ENCODE measurements around the gene RFTN1.
A peak's percentile ranks its signal among the peaks of the same experiment; 100 is the strongest.

RFTN1 gene

DNA sequence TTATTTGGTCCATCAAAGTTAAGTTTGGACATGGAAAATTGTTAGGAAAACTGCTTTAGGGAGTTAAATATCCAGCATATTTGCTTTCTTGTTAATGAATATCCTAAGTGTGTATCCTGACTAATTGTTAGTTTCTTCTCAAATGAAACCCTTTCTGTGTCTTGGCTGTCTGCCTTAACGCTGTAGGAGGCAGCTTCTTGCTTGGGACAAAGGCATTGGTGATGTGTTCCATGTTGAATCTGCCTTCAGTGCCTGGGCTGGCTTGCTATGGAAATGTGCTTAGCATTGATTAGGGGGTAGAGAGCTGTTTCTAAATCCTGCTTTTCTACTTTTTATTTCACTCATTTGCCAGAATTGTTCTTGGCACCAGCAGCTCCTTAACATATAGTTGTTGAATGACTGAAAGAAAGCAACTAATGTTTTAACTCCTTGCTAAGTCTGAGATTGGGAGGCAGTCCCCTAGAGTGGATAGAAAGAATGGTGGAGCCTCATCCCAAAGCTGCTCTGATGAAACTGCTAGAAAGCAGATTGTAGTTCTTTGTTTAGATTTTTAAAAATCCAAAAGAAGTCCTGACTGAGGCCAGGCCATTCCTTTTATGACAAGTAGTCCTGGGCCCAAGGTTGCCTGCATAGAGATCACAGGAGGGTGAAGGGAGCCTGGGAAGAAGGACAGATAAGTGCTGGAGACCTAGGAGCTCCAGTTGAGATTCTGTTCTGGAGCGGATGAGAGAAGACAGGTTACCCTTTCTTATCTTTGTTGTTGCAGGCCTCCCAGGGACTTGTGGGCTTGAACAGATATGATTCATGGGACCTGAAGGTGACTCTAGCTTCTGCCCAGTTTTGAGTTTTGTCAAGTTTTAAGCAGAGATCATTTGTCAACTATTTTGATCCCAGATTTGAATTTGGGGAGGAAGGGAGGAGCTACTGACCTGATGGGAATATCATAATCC lies 209.2 kb downstream of the RFTN1 start:
- DNase-seq (ENCODE audit: low read depth in 2 of 2): no peak

DNA sequence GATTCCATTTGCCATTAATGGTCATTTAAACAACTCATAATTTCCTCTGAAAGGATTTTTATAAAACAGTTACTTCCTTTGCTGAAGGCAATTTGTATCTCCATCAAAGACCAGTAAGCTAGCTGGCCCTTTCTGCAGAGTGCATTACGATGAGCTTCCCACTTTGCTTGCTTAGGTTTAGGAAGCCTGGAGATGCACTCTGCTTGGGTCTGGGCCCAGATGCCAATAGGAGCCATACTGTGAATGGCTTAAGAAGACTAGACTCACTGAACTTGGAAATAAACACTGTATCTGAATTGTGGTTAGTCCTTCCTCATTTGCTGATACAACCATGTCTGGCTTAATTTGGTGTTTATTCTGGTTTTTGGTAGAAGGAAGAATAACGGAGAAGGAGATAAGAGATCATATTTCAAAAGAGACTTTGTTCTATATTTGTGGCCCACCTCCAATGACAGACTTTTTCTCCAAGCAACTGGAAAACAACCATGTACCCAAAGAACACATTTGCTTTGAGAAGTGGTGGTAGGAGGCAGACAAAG lies 210.4 kb downstream of the RFTN1 start:
- DNase-seq (ENCODE audit: low read depth in 2 of 2): no peak

DNA sequence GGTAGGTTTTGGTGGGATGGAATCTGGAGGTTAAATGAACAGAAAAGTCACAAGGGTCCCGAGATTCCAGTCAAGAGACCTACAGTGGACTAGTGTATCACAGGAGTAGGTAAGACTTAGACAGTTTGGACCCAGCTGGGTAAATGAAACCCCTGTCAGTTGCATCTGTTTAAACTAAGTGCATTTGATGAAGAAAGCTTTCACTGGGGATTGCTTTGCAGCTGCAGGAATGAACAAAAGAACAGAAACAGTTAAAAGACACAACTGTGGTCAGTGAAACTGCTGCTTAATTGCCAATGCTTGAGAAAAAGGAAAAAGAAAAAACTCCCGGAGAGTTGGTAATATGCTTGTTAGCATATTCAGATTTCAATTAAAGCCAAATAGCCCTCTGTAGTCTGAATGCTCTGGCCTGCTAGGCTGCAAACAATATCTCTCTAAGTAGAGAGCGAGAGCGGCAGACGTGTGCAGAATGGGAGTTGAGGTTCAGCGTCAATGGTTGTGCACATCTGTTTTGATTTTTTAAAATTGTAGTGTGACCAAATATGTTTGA lies 211.3 kb downstream of the RFTN1 start:
- no peak for DNase-seq (ENCODE audit: low read depth in 2 of 2)

DNA sequence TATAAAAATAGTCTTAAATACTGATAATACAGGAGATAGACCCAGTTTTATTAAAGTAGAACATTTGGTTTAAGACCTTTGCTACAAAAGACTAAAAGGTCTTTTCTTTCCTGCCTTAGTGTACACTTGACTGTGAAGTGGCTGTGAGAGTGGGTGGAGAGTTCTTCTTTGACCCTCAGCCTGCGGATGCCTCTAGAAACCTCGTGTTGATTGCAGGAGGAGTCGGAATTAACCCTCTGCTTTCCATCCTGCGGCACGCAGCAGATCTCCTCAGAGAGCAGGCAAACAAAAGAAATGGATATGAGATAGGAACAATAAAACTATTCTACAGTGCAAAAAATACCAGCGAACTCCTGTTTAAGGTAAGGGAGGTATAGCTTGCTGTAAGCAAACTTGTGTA lies 212.0 kb downstream of the RFTN1 start:
- no peak for DNase-seq (ENCODE audit: low read depth in 2 of 2)

DNA sequence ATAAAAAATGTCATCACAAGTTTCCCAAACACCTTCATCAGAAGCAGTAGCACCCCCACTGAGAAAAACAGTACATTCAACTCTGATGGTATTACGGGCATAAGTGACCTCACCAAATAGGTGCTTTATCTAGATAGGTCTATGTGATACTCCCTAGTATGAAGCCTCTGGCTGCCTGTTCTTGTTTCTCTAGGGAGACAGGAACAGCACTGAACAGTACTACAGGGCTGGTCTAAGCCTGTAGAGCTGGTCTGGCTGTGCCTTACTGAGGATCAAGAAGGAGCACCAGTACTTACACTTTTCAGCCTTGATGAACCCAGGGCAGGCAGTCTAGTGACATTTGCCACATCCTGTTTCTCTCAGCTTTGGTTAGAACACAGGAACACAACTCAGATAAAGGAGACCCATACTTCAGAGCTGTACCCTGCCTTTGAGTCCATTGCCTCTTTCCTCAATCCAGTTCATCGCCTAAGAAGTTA lies 212.6 kb downstream of the RFTN1 start:
- peak in 1 of 2 donors; percentile 23 for DNase-seq (ENCODE audit: low read depth in 2 of 2)

DNA sequence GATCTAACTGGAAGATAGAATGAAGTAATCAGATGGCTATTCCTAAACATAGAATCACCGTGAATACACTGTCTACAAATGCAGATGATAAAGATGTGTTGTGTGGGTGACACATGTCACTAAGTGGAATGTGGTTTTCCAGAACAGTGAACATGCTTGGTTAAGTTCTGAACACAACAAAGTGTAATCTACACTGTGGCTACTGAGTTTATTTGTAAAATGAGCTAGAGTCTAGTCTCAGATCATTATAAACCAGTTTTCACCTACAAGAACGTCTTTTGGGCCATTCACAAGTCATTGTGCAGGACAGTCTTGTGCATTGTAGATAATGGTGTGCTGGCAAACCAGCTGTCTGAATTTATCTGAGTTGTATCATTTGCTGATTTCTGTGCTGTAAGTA lies 213.2 kb downstream of the RFTN1 start:
- DNase-seq (ENCODE audit: low read depth in 2 of 2): no peak

DNA sequence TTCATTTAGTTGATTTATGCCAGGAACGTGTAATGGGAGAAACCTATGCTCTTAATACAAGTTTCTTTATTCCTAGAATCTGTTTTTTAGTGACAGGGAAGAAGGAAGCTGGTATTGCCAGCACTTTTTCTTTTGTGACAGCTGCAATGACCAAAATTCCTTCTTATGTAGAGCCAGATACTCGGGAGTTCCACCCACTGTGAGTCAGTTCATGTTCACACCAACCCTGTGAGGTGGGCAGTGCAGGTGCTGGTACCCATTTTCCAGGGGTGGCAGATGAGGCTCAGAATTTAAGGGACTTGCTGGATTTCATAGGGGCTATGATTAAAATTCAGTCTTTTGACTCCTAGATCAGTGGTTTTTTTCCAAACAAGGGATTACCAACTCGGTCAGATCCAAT lies 213.8 kb downstream of the RFTN1 start:
- DNase-seq (ENCODE audit: low read depth in 2 of 2): no peak

DNA sequence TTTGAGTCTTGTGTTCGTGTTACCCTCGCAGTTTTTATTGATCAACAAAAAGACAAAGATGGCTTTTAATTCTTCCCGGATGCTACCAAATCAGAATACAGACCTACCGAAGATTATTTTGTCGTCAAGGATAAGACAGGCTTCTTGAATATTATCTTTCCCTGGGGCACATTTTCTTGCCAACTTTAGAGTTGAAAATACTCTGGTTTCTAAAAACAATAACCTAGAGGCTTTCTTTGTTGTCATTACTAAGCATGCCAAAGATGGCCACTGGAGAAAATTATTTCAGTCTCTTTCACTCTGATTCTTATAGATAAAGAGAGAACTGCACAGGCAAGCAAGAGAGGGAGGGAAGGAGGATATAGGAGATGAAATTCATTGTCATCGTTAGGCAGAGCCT lies 214.6 kb downstream of the RFTN1 start:
- DNase-seq (ENCODE audit: low read depth in 2 of 2): no peak

DNA sequence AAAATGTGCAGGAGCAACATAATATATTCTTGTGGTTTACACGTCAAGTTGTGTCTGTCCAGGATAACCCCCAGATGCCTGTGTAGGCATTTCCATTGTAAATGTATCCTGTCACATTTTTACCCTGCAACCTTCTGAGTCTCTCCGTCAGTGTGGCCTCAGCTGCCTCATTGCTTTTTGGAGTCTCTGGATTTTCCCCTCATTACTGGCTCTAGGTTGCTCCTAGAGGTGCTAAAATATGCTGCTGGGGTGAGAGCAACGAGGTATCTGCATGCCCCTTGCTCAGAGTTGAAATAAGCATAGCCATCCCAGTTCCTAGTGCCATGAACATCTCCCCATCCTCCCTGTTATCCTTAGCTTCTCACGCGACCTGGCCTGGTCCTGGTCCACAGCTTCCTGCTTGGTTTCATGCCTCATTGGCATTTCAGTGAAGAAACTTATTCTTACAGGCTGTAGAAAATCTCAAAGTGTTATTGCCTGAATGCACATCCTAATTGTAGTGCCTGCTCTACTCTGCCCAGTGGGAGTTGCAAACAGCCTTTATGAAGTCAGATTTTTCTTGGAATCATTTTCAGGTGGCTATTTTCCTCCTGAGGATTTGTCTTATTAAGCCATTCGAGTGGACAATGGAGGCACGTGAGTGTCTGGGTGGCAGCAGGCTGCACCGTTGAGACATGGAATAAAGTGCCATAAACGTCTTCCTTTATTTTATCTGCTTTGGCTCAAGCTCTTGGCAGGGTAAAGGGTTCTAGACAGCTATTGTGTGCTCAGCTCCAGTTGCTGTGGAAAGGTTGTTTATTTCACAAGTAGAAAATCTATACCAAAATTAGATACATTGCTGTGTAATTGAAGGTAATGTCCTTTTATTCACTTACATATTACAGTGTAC lies 215.3 kb downstream of the RFTN1 start:
- DNase-seq (ENCODE audit: low read depth in 2 of 2): no peak

DNA sequence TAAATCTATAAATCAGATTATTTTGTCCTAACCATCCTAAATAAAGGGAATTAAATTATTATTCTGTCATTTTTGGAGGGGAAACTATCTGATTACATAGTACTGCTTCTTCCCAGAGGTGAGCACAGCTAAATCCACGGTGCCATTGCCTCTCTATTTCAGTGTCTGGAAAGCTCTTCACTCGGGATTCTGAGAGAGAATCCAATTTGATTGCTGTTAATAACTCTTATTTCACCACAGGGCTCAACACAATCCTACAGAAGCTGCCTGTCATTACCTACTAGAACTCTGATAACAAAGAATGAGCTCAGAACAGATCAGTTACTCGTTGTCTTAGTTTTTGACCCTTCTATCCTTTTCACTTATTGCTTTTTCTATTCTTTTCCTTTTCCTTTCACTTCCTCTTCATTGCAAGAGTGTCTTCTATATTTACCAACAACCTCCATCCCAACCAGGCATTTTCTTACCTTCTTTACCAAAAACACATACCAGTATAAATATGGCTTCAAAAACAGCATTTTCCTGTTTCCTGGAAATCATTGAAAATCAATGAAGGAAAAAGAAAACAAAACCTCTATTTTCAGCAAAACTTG lies 218.1 kb downstream of the RFTN1 start:
- DNase-seq (ENCODE audit: low read depth in 2 of 2): no peak

DNA sequence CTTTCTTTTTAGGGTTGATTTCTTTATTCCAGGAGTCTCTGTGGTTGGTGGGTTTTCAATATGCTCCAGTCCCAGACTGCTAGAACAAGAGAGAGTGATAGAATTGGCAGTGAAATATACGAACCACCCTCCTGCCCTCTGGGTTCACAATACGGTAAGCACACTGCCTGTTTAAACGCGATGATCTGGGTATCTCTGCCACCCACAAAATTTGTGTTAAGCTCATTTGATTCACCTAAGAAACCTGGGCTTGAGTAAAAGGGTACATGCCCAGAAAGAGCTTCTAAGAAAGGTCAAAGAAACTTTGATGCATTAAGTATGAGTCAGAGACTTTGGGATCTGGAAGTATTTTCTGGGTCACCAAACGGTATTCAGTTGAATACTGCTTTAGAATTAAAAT lies 218.7 kb downstream of the RFTN1 start:
- no peak for DNase-seq (ENCODE audit: low read depth in 2 of 2)

DNA sequence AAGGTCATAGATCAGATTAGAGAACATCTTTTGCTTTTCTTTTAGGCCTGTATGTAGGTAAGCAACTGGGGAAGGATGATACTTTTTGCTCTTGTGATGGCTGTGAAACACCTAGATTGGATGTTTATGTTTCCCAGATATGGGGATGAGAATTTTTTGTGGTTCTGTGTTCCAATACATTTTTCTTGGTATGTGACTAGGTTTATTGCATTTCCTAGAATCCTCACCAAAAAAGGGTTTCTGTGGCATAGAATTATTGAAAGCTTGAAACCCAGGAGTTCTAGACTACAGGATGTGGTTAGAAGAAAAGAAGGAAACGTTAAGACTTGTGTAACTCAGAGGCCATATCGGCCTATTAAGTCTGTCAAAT lies 222.7 kb downstream of the RFTN1 start:
- DNase-seq (ENCODE audit: low read depth in 2 of 2): no peak

DNA sequence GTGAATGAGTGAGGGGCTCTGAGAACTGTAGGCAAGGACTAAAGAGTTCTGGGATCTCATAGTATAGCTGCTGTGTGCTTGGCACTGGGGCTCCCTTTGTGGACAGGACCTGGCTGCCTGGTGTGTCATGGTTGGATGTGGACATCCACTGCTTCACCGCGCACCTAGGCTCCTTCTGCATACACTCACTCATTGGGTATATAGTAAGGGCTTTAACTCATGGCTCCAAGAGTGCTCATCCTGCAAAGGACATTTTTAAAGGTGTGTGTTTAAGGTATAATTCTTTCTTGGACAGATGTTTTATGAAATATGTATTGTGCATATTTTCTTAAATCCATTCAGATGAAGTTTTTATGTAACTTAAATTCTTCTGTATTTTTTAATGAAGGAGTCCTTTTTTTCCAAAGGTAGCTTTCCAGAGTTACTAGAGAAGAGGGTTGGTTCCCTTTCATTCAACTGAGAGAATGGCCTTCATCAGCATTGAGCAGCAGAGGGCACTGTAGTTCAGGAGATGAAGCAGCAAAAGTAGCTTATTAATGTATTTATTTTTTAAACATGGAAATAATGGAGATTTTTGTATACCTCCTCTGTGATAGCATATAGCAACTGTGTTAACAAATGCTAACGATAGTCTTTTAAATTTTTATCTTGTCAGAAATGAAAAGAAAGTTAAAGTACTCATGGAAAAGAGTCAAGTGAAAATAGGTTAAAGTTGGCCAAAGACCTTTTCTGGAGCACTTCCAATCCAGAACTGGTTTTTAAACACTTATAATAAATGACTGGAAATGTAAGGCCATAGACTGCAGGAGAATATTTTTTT lies 223.3 kb downstream of the RFTN1 start:
- no peak for DNase-seq (ENCODE audit: low read depth in 2 of 2)

DNA sequence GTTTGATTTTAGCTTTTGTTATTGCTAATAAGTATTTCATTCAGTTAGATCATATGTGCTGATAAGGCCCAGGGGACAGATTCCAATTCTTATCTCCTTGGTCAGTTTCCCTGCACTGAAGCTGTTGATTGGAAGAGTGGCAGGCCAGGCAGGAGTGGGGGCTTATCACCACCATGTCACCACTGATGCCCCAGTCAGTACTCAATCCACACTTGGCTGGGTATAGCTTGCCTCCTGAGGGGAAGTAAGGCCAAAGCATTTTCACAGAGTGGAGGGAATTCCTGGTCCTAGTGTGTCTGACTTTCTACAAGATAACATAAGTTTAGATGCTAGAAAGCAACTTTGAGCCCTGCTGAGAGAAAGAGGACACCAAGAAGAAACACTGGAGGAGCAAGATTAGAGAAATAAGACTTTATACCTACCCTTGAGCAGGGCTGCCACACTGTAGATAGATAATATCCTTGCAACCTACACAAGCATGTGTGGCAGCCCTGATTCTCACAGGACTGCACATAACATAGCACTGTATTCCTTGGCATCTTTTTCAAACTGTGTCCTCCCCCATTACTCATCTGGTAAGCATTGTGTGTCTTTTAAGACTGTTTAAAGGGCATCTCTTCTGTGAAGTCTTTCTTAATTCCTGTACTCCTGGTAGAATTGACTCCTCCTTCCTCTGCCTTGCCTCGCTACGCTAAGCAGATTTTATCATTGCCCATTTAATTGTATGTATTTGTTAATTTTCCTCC lies 224.2 kb downstream of the RFTN1 start:
- no peak for DNase-seq (ENCODE audit: low read depth in 2 of 2)

DNA sequence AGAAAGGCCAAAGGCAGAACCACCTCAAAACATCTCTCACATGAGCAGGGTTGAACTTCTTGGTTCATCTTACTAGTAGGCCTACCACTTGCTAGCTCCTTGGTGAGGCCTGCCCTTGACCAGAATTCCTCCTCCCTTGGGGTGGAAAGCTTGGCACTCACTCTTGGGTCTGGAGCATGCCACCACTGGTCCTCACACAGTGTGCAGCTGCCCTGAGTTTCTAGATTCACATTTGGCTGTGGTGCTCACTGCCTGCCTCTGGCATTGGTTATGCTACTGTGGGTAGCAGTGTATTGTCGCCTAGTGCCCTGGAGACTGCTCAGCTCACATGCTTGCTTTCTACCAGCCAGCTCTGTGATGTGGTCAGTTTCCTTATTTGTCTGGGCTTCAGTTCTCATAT lies 224.8 kb downstream of the RFTN1 start:
- no peak for DNase-seq (ENCODE audit: low read depth in 2 of 2)

DNA sequence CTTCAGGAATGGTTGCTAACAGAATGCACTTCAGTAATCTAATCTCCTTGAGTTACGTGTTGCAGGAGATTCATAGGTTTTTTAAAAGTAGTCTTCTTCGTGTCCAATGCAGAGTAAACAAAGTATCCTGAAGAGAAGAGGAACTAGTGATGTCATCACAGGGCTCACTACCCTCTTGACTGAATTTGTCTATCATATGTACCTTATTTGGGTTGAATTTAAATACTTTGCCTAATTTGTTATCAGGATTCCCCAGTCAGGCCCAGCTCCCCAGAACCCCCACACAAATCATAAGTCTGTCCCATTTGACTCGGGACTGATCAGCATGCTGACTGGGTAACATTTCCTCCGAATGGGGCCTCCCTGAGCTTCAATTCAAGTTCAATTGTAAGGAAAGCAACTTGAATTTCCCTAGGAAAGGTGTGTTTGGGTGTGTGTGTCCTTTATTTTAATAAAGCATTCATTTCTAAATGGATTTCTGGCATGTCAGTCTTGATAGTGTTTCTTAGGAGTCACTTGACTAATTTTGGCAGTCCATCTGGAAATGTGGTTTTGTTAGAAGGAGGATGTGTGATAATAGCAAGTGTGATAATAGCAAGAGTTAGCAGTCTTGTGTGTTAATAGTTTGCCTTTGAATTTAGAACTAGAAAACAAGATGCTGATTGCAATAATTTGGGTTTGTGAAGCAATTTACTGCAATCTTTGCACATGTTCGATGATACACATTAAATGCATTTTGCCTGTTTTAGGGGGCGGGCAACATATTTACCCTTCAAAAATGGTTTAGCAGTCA lies 226.6 kb downstream of the RFTN1 start:
- DNase-seq (ENCODE audit: low read depth in 2 of 2): no peak

DNA sequence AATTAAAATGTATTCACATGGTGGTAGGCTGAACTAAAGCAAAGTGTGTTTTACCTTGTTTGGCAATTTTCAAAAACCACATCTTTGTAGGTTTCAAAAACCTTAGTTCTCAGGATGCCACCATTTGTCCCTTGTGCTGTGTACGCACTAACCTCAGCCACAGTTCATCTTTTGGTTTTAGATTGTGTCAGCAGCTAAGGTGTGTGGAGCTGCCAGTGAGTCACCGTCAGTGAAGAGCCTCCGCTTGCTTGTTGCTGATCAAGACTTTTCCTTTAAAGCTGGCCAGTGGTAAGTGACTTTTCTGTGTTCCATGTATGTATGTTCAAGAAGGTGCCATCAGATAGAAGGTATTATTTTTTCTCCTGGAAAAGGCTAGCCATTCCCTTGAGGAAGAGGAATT lies 227.3 kb downstream of the RFTN1 start:
- DNase-seq (ENCODE audit: low read depth in 2 of 2): peak in 1 of 2 donors; percentile 36

DNA sequence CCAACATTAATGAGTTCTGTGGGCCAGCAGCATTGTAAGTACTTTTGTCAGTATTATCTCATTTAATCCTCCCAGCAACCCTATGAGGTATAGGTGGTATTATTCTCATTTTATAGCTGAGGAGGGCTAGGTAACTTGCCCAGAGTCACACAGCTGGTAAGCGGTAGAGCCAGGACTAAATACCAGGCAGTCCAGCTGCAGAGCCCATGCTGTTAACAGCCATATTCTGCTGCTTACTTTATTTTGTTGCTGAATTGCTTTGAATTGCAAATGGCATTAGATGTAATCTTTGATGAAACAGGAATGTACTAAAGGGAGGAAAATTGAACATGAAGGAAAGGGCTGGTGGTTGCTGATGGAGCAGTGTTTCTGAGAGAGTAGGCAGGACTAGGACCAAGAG lies 228.9 kb downstream of the RFTN1 start:
- DNase-seq (ENCODE audit: low read depth in 2 of 2): no peak

DNA sequence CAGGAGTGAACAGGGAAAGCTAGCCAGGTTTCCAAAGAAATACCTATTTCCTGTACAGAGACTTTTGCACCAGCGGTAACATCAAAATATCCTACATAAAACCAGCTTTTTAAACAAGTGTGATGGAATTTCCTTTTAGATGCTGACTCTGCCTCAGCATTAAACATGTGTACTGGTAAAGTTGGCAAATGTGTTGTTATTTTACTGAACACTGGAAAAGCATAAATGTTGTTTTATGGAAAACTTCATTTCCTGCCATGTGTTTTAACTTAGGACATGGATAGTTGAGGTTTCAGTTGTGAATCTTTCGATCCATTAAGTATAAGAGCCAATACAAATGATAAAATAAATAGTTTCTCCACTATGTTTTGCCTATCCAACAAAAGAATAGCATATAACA lies 232.8 kb downstream of the RFTN1 start:
- DNase-seq (ENCODE audit: low read depth in 2 of 2): no peak

Data from stimulated activated CD8-positive, alpha-beta memory T cell treated with anti-CD3 and anti-CD28 coated beads, Interleukin-7, amount 100 ng/mL, for 1 hour (primary cell).